Stimulated activated CD8-positive, alpha-beta memory T cell treated with anti-CD3 and anti-CD28 coated beads, Interleukin-7, amount 100 ng/mL, for 48 hours (primary cell): ENCODE measurements around the gene HELZ.
"Not testable (repeated sequence)": the region's sequence is repeated elsewhere in the genome, so short reads cannot be mapped to it uniquely, and the experiment has no call there.

ENCODE experiments used
- DNase-seq, 2 donors: peaks; one replicate each; pipeline ENCODE4 v3.0.0-alpha.2; 2020; ENCODE audit warnings: low read depth in 1 of 2; ENCODE audit errors: extremely low read depth in 1 of 2

The HELZ gene

DNA sequence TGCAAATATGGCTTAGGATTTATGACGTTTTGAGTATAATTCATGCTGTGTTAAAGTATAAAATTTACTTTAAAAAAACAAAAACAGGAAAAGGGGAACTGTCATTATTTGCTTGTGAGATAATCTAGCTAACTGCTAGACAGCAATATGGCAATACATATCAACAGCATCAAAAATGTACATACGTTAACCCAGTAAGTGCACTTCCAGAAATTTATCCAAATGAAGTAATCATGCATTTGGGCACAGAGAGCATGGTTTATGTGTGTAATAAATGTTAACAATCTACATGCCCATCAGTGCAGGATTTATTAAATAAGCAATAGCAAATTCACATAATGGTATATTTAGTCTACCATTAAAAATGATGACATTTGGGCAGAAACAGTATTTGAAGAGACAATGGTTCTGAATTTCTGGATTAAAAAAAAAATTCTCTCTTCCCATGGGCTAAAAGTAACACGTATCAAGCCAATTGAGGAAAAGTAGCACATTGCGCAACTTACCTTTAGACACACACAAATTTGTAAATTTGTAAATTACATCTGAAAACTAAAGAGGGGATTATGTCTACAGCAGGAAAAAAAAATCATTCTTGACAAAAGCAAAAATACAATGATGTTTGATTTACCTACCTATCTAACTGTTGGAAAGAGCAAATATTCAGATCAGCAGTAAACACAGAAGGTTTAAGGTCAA is 120.4 kb downstream of the HELZ start:
- DNase-seq: no peak

DNA sequence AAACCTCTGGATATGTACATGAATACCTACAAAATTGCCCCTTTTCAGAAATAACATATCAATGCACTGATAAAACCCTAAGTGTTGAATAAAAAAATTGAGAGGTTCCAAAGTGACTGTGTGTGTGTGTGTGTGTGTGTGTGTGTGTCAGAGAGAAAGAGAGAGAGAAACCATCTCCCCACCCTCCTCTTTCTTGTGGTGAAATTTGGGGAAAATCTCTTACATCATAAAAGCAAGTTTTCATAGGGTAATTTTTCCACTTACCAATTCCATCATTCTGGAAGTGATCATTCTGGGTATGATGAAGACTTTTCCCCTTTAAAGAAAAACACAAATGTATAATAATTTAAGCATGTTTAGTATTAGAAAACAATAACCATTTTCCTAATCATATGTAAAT is 121.3 kb downstream of the HELZ start:
- no peak for DNase-seq

DNA sequence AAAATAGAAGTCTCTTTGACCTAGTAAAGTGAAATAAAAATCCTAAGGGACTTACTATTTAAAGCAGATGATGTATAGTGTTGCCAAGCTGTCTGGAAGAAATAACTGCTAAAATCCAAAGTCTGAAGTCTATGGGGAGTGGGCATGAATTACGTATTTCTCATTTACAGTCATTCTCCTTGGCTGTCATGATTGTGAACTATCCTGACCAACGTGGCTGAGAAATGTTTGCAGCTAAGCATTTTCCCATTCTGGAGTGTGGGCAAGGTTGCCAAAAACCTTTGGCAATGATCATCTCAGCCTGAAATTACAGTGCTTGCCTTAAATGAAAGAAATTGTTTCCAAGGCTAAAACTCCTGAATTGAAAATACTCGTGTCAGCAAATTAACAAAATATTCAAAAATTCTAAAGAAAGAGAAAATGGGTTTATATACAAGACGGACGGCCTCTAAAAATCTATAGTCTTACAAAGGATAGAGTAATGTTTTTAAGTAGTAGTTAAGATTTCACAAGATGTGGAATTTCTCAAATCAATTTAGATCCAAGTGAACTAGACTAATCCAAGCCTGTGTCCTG is 123.6 kb downstream of the HELZ start:
- DNase-seq: no peak

DNA sequence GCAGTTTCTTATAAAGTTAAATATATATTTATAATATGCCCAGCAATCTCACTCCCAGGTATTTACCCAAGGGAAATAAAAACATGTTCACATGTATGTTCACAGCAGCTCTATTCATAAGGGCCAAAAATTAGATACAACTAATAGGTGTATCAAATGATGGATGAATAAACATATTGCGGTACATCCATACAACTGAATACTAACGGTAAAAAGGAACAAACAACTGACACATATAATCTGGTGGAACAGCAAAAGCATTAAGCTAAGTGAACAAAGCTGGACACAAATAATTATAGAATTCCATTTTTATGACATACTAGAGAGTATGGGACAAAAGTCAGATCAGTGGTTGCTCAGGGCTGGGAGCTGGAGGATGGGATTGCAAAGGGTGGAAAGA is 125.9 kb downstream of the HELZ start:
- DNase-seq: no peak

DNA sequence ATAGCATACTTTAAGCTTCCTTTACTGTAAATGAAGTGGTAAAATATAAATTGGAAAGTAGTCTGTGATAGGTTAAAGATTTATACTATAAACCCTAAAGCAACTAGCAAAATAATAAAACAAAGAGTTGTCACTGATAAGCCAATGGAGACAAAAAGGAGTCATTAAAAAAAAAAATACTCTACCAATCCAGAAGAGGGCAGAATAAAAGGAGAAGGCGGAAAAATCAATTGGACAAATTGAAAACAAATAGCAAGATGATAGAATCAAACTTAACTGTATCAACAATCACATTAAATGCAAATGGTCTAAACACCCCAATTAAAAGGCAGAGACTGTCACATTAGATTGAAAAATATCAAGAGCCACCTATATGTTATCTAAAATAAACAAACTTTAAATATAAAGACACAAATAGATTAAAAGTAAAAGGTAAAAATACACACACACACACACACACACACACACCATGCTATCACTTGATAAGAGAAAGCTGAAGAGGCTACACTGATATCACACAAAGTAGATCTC is 128.9 kb downstream of the HELZ start:
- no peak for DNase-seq

DNA sequence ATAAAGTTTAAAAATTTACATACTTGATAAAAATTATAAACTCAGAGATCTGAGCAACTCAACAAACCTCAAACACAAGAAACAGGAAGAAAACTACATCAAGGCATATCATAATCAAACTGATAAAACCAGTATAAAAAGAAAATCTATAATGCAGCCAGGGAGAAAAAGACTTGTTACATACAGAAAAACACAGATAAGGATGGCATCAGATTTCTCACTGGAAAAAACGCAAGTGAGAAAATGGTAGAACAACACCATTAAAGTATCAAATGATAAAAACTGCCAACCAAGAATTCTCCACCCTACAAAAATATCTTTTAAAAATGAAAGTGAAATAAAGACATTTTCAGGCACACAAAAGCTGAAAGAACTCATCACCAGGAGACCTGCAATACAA is 129.6 kb downstream of the HELZ start:
- DNase-seq: no peak

DNA sequence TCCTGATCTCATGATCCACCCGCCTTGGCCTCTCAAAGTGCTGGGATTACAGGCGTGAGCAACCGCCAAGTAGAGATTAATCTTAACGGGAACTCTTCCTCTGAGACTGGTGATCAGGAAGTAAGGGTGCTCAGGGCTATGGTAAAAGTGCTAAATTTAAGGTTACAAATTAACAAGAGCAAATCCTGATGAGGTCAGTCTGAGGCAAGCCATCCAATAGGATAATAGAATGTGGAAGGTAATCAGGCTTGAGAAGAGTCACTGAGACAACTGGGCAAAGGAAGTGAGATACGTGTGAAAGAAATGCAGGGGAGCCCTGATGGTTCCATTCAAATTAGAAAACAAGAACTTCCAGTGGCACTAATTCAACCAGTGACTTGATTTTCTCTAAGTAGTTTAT is 131.5 kb downstream of the HELZ start:
- DNase-seq: no peak

DNA sequence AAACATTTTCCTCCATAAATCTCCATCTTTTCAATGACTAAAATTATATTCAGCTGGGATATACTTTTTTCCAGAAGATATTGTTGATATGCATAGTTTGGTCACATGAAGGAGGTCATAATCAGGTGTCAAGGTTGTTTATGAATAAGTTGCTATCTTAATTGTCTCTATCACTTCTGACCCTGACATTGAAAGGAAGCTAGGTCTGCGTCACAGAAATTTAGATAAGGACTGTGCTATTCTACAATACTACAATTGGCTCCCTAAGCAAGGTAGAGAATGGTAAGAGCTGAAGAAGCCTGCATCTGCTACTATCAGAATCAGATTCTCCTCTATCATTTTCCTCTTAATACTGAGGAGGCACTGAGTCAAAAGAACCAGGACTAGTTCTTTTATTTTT is 133.2 kb downstream of the HELZ start:
- no peak for DNase-seq

DNA sequence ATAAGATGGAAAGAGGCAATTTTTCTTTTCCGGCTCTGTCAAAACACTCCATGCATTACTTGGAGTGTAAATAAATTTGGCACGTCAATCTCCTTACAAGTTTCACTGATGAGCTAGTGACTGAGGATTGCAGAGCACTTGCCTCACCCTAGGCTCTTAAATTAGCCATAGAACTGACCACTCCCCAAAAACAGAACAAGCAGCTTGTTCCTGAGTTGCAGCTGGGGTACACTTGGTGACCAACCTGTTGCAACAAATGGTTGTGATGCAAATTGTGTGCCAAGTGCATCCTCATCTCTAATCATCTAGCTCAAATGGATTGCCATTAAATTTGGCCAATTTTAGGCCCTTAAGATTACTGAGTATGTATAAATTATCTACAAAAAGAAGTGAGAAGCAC is 133.7 kb downstream of the HELZ start:
- no peak for DNase-seq

DNA sequence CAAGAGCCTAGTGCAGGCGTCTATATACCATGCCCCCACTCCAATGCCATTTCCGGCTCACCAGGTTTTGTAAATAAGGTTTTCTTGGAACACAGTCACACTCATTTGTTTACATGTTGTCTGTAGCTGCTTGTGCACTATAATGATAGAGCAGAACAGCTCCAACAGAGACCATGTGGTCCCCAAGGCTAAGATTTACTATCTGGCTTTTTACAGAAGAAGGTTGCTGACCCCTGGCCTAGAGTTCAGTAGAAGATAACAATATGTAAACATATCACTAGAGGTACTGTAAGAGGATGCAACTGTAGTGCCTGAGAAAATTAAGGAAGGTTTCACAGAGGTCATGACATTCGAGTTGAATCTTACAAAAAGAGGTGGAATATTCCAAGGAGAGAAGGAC is 134.4 kb downstream of the HELZ start:
- no peak for DNase-seq

DNA sequence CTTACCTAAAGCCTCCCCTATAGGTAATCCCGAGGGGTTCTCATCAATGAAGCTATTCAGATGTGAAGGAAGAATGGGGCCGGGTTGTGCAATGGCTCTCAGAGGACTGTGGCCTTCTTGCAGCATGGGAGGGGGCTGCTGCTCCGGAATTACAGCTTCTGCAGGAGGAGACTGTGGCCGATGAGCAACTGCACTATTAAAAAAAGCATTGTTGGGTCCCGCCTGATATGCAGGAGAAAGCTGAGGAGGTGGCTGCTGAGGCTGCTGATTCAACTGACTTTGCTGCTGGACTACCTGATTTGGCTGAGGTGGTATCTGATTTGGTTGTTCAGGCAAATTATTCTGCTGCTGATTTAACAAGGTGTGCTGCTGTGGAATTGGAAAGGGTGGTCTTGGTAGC is 135.9 kb downstream of the HELZ start:
- DNase-seq: no peak

DNA sequence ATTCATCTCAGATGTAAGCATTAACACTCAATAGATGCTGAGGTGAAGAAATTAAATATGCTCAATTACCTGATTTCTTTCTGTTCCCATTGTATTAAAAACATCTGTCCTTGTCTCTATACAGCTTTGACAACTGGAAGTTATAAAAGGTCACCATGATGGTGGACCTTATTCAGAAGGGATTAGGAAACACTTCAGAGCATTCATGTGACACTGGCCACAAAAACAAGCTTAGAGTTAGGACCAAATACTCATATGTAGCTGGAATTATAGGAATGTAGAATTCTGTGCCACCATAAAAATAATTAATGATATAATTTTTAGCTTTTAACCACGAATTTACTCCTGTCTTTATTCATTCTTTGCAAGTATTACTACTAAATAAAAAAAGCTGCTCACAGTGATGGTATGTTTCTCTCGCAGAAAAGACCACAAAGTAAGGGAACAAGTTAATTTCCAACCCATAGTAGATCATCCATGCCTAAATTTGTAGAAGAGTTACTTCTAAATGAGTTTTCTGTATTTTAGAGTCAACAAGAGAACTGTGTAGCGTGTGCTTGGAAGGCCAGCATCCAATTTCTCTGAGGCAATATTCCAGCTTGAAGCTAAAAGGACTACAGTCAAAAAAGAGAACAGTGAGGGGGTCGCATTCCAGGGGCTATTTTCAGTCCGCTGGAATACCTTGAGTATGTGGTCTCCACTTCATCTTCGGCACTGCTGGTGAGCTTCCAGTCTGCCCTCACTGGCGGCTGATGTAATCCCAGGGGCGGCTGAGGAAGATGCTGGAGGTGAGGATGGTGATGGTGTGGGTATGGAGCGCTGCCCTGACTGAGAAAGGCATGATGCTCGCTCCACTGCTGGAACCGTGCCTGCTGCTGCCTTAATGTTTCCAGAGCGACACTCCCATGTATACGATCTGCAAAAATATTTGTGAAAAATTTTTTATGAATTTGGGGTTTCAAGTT is 136.9 kb downstream of the HELZ start:
- DNase-seq: no peak

DNA sequence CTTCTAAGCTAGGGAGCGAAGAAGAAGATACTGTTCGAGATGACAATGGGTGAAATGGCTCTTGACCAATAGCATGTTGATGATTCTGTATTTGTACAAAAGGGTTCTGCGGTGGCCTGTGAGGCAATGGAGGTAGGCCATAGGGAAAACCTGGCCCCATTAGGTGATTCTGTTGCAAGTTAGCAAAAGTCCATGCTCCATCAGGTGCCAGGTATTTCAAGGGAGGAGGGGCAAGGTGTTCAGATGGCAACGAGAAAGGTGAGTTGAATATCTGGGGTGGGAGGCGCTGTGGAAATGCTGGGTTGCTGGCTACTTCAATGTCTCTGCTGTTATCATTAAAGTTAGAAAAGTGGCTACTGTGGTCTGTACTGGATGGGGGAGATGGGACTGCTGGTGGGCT is 137.8 kb downstream of the HELZ start:
- DNase-seq: no peak

DNA sequence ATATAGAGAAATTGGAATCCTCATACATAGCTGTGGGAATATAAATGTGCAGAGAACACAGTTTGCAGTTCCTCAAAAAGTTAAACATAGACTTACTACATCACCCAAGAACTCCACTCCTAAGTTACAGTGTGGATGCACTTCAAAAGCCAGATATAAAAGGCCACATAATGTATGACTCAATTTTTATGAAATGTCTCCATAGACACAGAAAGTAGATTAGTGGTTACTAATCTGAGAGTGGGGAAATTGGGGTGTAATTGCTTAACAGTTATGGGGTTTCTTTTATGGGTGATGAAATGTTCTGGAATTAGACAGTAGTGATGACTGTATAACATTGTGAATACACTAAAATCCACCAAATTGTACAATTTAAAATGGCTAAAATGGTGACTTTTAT is 139.8 kb downstream of the HELZ start:
- no peak for DNase-seq

DNA sequence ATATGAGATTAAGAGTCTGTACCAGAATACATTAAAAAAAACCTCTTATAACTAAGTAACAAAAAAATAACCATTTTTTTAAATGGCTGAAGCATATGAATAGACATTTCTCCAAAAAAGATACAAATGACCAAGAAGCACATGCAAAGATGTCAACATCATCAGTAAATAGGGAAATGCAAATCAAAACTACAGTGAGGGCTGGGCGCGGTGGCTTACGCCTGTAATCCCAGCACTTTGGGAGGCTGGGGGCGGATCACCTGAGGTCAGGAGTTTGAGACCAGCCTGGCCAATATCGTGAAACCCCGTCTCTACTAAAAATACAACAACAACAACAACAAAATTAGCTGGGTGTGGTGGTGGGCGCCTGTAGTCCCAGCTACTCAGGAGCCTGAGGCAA is 140.4 kb downstream of the HELZ start:
- not testable (repeated sequence) for DNase-seq

DNA sequence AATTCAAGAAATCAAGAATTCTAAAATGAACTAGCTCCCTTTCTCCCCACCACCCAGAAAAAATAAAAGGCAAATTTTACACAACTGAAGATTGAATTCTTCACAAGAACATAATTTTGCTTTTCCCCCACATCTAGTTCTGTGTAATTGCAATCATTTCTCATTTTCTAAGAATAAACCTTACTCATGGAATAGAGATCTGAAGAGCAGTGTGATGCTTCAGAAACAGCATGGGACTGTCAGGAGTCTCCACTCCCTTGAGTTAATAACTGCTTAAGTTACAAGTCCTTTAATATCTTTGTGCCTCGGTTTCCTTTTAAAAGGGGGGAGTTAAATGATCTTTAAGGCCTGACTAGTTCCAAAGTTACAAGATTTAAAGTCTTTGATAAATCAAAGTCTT is 147.0 kb downstream of the HELZ start:
- DNase-seq: no peak

DNA sequence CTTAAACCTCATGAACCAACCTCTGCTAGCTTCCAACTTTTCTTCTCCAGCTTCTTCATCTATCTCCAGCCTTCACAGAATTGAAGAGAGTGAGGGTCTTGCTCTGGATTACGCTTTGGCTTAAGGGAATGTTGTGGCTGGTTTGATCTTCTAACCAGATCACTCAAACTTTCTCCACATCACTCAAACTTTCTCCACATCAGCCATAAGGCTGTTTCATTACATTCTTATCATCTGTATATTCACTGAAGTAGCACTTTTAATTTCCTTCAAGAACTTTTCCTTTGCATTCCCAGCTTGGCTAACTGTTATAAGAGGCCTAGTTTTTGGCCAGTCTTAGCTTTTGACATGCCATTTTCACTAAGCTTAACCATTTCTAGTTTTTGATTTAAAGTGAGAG is 148.4 kb downstream of the HELZ start:
- no peak for DNase-seq

DNA sequence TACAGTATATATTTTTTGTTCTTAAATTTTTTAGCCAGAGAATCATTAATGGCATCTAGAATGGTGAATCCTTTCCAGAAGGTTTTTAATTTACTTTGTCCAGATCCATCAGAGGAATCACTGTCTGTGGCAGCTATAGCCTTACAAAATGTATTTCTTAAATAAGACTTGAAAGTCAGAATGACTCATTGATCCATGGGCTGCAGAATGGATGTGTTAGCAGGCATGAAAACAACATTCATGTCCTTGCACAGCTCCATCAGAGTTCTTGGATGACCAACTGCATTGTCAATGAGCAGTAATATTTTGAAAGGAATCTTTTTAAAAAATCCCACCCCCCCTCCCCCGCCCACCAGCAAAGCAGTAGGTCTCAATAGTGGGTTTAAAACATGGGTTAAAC is 149.2 kb downstream of the HELZ start:
- DNase-seq: no peak

DNA sequence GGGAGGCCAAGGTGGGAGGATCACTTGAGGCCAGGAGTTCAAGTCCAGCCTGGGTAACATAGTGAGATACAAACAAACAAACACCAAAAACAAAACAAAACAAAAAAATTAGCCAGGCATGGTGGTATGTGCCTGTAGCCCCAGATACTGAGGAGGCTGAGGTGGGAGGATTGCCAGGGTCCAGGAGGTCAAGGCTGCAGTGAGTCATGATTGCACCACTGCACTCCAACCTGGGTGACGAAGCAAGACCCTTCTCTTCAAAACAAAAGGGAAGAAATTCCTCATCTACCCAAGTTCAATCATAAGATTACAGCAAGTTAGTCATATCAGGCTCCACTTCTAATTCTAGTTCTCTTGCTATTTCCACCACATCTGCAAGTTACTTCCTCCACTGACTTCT is 149.7 kb downstream of the HELZ start:
- not testable (repeated sequence) for DNase-seq

DNA sequence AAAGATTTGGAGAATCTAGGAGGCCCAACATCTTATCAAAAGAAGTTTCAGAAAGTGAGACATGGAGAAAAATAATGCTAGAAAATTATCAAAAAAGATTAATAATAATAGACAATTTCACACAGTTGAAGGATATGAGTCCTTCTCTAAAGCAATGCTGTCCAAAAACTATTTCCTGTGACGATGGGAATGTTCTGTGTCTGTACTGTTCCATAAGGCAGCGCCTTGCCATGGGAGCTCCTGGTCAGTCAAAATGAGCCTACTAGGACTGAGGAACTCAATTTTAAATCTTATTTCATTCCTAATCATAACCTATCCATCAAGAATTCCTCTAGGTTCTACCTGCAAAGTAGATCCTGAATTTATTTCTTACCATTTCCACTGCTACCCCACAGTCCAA is 151.6 kb downstream of the HELZ start:
- DNase-seq: no peak

DNA sequence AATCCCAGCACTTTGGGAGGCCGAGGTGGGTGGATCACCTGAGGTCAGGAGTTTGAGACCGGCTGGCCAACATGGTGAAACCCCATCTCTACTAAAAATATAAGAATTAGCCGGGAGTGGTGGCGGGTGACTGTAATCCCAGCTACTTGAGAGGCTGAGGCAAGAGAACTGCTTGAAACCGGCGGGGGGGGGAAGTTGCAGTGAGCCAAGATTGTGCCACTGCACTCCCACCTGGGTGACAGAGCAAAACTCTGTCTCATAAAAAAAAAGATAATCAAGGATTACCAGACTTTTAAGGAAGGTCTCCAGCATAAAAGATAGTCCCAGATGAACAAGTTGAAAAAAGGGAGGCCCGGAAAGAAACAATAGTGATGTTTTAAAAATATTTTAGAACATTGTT is 152.3 kb downstream of the HELZ start:
- DNase-seq: not testable (repeated sequence)

DNA sequence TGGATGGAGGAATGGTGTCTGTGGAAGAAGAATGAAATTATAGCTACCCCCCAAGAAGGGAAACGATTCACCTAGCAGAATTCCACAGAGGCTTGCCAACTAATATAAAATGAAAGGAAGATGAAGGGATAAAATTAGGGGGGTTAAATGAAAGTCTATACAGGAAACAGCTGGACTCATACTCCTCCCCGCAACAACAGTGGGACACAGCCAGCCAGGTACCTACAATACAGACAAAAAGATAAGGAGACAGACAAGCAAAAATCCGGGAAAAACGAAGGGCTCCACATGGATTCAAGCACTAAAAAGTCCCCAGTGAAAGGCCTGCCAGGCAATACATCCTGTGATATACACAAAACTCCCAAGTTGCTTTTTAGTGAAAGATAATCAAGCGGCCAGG is 152.7 kb downstream of the HELZ start:
- DNase-seq: no peak
